WI38 (cell line): ENCODE measurements around the gene ESAM.

Experiments
- H3K4me3 ChIP-seq: 2 replicates; pipeline ENCODE4 v1.5.1; 2011; ENCODE audit warnings: low read depth, mild to moderate bottlenecking, control low read depth, low read length
- TF ChIP-seq, protein P1 (sequence below): IDR thresholded peaks from 2 replicates; pipeline ENCODE4 v1.5.1; 2012; ENCODE audit warnings: low read depth, mild to moderate bottlenecking, control low read depth, low read length

ESAM gene

GRCh38 chr11:124762105-124762623 is at the start of gene ESAM:
TSS of gene ESAM (minus strand) at chr11:124762290. CDS start at chr11:124762154, 136 bp downstream.
- TF ChIP-seq, protein P1, sequence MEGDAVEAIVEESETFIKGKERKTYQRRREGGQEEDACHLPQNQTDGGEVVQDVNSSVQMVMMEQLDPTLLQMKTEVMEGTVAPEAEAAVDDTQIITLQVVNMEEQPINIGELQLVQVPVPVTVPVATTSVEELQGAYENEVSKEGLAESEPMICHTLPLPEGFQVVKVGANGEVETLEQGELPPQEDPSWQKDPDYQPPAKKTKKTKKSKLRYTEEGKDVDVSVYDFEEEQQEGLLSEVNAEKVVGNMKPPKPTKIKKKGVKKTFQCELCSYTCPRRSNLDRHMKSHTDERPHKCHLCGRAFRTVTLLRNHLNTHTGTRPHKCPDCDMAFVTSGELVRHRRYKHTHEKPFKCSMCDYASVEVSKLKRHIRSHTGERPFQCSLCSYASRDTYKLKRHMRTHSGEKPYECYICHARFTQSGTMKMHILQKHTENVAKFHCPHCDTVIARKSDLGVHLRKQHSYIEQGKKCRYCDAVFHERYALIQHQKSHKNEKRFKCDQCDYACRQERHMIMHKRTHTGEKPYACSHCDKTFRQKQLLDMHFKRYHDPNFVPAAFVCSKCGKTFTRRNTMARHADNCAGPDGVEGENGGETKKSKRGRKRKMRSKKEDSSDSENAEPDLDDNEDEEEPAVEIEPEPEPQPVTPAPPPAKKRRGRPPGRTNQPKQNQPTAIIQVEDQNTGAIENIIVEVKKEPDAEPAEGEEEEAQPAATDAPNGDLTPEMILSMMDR, result no peak
- H3K4me3 ChIP-seq, result peak within 1 kb of the TSS; percentile 54

GRCh38 chr11:124811399-124812125 is 49.5 kb upstream of the ESAM start:
- TF ChIP-seq, protein P1, result no peak
- H3K4me3 ChIP-seq, result no peak overlapping the region

GRCh38 chr11:124807660-124808270 is 45.7 kb upstream of the ESAM start:
- TF ChIP-seq, protein P1, result no peak
- no peak overlapping the region for H3K4me3 ChIP-seq

DNA sequence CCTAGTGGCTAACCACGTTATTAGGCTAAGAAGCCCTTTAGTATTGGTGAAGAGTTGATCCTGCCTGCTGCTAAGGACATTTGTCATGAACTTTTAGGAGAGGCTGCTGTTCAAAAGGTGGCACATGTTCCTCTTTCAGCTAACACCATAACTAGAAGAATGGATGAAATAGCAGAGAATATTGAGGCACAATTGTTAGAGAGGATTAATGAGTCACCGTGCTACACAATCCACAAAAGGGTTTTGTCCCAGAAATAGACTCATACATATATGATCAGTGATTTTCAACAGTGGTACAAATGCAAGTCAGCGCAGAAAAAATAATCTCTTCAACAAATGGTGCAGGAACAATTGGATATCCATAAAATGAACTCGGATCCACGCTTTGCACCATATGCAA is 45.1 kb upstream of the ESAM start:
- TF ChIP-seq, protein P1, result no peak
- H3K4me3 ChIP-seq, result no peak overlapping the region

DNA sequence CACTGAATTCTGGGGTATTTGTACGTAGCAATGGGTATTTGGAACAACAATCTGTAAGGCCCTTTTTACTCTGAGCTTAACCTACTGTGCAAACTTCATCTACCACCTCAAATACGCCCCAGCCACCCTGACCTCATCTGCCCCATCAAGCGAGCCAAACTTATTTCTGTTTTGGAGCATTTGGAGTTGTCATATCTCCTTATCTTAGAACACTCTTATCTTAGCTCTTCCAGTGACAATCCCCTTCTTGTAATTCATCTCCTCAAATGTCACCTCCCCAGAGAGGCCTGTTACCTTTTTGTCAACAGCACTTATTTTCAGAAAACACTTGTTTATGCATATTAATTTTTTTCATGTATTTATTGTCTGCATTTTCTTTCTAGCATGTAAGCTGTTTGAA is 42.8 kb upstream of the ESAM start:
- no peak overlapping the region for H3K4me3 ChIP-seq
- TF ChIP-seq, protein P1, result no peak

- TF ChIP-seq, protein P1, result no peak
- H3K4me3 ChIP-seq, result no peak overlapping the region
Measured at GRCh38 chr11:124801636-124802312, 39.7 kb upstream of the ESAM start.
